ENCODE data around the gene FAF2. TPM values are rescaled to one million over a fixed set of nuclear protein-coding genes. Genes with fewer than 3 reads are reported as not detected.

FAF2 gene
- total RNA-seq, 1 experiment from 2014 or later: 44.4 TPM

GRCh38 chr5:176432707-176433106, 15.5 kb upstream of the FAF2 start:
- Histone ChIP-seq H4K8ac (replicated peaks; ENCODE audit: insufficient read length, low read depth, low read length) (no peak overlapping the region), H3K79me2 (ENCODE audit: insufficient read depth, low read length) (no peaks in the 10 kb centered on the region), H3K4me2 (ENCODE audit: insufficient read depth, insufficient read length, low read length) (no peak overlapping the region), H4K20me1 (ENCODE audit: control insufficient read depth, insufficient read depth, insufficient read length) (no peaks in the 10 kb centered on the region), H3K23ac (ENCODE audit: insufficient read length, low read depth, low read length) (no peak overlapping the region), H2BK15ac (ENCODE audit: low read depth, low read length) (no peak overlapping the region), H3K27me3 (ENCODE audit: insufficient read depth, low read length) (no peaks in the 10 kb centered on the region), H3K14ac (ENCODE audit: insufficient read depth, low read length) (no peak overlapping the region), H2BK12ac (ENCODE audit: insufficient read length, low read depth, low read length) (no peak overlapping the region), H3K9ac (ENCODE audit: extremely low read depth, insufficient read length, low read length) (no peak overlapping the region), H3K4me1 (ENCODE audit: insufficient read depth, low read length) (no peaks in the 10 kb centered on the region), H3K4ac (ENCODE audit: low read depth, low read length) (no peak overlapping the region), H3K56ac (ENCODE audit: insufficient read length, low read depth, low read length) (no peak overlapping the region), H3K23me2 (ENCODE audit: insufficient read length, low read depth, low read length, poor library complexity, severe bottlenecking) (no peaks in the 10 kb centered on the region), H3T11ph (ENCODE audit: low read length) (no peak overlapping the region), H2AK5ac (ENCODE audit: insufficient read length, low read length) (no peak overlapping the region), H2AFZ (ENCODE audit: low read length) (no peak overlapping the region), H2BK5ac (ENCODE audit: insufficient read length, low read length) (no peak overlapping the region), H4K5ac (ENCODE audit: insufficient read length, low read depth, low read length) (no peak overlapping the region), H3K79me1 (ENCODE audit: insufficient read depth, low read depth, low read length, poor library complexity, severe bottlenecking) (no peaks in the 10 kb centered on the region), H2BK20ac (ENCODE audit: low read depth, low read length, poor library complexity, severe bottlenecking) (no peak overlapping the region), H3K27ac (ENCODE audit: insufficient read length, low read depth, low read length) (no peak overlapping the region), H3K18ac (ENCODE audit: insufficient read length, low read depth, low read length) (no peak overlapping the region), H4K91ac (ENCODE audit: insufficient read length, low read depth, low read length) (no peak overlapping the region), H2BK120ac (ENCODE audit: low read depth, low read length, poor library complexity, severe bottlenecking) (no peak overlapping the region), H3K9me3 (ENCODE audit: control insufficient read depth, low read depth, low read length) (no peaks in the 10 kb centered on the region)
- TF ChIP-seq CTCF (conservative IDR thresholded peaks at IDR 0.05): no peak
- Mint-ChIP-seq H3K36me3 (ENCODE audit: insufficient read depth in 1 of 3, low read depth in 3 of 3) (peaks cover 0 to 7% (median 2%) of the 10 kb centered on the region in 3 experiments; a peak in 2 of 7 replicates), H3K27me3 (ENCODE audit: low read depth) (peaks cover 12% of the 10 kb centered on the region), H3K27ac (no peak overlapping the region), H3K4me1 (no peaks in the 10 kb centered on the region; a peak in 1 of 4 replicates), H3K4me3 (no peak overlapping the region), H3K9me3 (peaks cover 16 to 17% of the 10 kb centered on the region in 2 experiments)
- no peak for DNase-seq
- no CpG with 5 or more reads among the region's 5 CpGs for WGBS (ENCODE audit: extremely low coverage, insufficient read length, low lambda C conversion rate)

Data from H9 (cell line).